GM21576 (cell line): Measurements from ENCODE around the gene USP22.

Experiments used
- ATAC-seq: cut with Tn5 transposase; IDR thresholded peaks from one replicate; pipeline ENCODE4 v1.9.1; 2021; ENCODE audit warnings: mild to moderate bottlenecking, moderate library complexity; ENCODE audit not compliant: unreplicated experiment

The USP22 gene

GRCh38 chr17:21024024-21024423, 18.8 kb downstream of the USP22 start:
- ATAC-seq: no peak

- ATAC-seq: no peak
Measured at GRCh38 chr17:21021208-21021803, 21.5 kb downstream of the USP22 start.

GRCh38 chr17:21020622-21021021, 22.2 kb downstream of the USP22 start:
- ATAC-seq: no peak

GRCh38 chr17:21019976-21020586, 22.7 kb downstream of the USP22 start:
- no peak for ATAC-seq

- no peak for ATAC-seq
Measured at GRCh38 chr17:21018894-21019293, 23.9 kb downstream of the USP22 start.

- no peak for ATAC-seq
Measured at GRCh38 chr17:21017861-21018260, 24.9 kb downstream of the USP22 start.

- no peak for ATAC-seq
Measured at GRCh38 chr17:21017256-21017655, 25.6 kb downstream of the USP22 start.

- ATAC-seq: no peak
Measured at GRCh38 chr17:21016826-21017225, 26.0 kb downstream of the USP22 start.

GRCh38 chr17:21015564-21015963, 27.2 kb downstream of the USP22 start:
- ATAC-seq: no peak

GRCh38 chr17:21014498-21014897, 28.3 kb downstream of the USP22 start:
- no peak for ATAC-seq

GRCh38 chr17:21013983-21014382, 28.8 kb downstream of the USP22 start:
- ATAC-seq: no peak

- ATAC-seq: no peak
Measured at GRCh38 chr17:21012736-21013135, 30.1 kb downstream of the USP22 start.

GRCh38 chr17:21010705-21011596, 31.9 kb downstream of the USP22 start:
- ATAC-seq: no peak

GRCh38 chr17:21008992-21009671, 33.7 kb downstream of the USP22 start:
- ATAC-seq: no peak

- ATAC-seq: no peak
Measured at GRCh38 chr17:21008160-21008915, 34.5 kb downstream of the USP22 start.

- ATAC-seq: no peak
Measured at GRCh38 chr17:21007646-21008045, 35.2 kb downstream of the USP22 start.

GRCh38 chr17:21005803-21006202, 37.0 kb downstream of the USP22 start:
- no peak for ATAC-seq

- ATAC-seq: no peak
Measured at GRCh38 chr17:21005367-21005766, 37.4 kb downstream of the USP22 start.

- ATAC-seq: no peak
Measured at GRCh38 chr17:21004016-21004930, 38.5 kb downstream of the USP22 start.
